ENCODE data around the gene H2AZ2.
A peak's percentile ranks its signal among the peaks of the same experiment; 100 is the strongest.
"Not testable (repeated sequence)": the region's sequence is repeated elsewhere in the genome, so short reads cannot be mapped to it uniquely, and the experiment has no call there.

H2AZ2 gene

GRCh38 chr7:44870780-44871179 is 22.9 kb upstream of the H2AZ2 start:
- not testable (repeated sequence) for DNase-seq (ENCODE audit: low read depth in 2 of 2)

- not testable (repeated sequence) for DNase-seq (ENCODE audit: low read depth in 2 of 2)
Observed at GRCh38 chr7:44870336-44870735, 22.4 kb upstream of the H2AZ2 start.

- no peak for DNase-seq (ENCODE audit: low read depth in 2 of 2)
Observed at GRCh38 chr7:44867073-44867995, 19.4 kb upstream of the H2AZ2 start.

GRCh38 chr7:44861949-44862348 is 14.1 kb upstream of the H2AZ2 start:
- not testable (repeated sequence) for DNase-seq (ENCODE audit: low read depth in 2 of 2)

GRCh38 chr7:44858161-44858560 is 10.3 kb upstream of the H2AZ2 start:
- no peak for DNase-seq (ENCODE audit: low read depth in 2 of 2)

- DNase-seq (ENCODE audit: low read depth in 2 of 2), result no peak
Observed at GRCh38 chr7:44854644-44855364, 6.9 kb upstream of the H2AZ2 start.

- no peak for DNase-seq (ENCODE audit: low read depth in 2 of 2)
Observed at GRCh38 chr7:44853391-44853790, 5.5 kb upstream of the H2AZ2 start.

- DNase-seq (ENCODE audit: low read depth in 2 of 2), result no peak
Observed at GRCh38 chr7:44852590-44852989, 4.7 kb upstream of the H2AZ2 start.

GRCh38 chr7:44849885-44850544 is 2.1 kb upstream of the H2AZ2 start:
- DNase-seq (ENCODE audit: low read depth in 2 of 2), result no peak

- no peak for DNase-seq (ENCODE audit: low read depth in 2 of 2)
Observed at GRCh38 chr7:44849259-44849884, 1.5 kb upstream of the H2AZ2 start.

- peak; percentile 77 for DNase-seq (ENCODE audit: low read depth in 2 of 2)
Observed at GRCh38 chr7:44847509-44847919, 373 bp downstream of the H2AZ2 start.

- no peak for DNase-seq (ENCODE audit: low read depth in 2 of 2)
Observed at GRCh38 chr7:44846816-44847508, 925 bp downstream of the H2AZ2 start.

- not testable (repeated sequence) for DNase-seq (ENCODE audit: low read depth in 2 of 2)
Observed at GRCh38 chr7:44846390-44846789, 1.5 kb downstream of the H2AZ2 start.

- DNase-seq (ENCODE audit: low read depth in 2 of 2), result no peak
Observed at GRCh38 chr7:44845451-44845850, 2.4 kb downstream of the H2AZ2 start.

GRCh38 chr7:44843440-44843839 is 4.4 kb downstream of the H2AZ2 start:
- DNase-seq (ENCODE audit: low read depth in 2 of 2), result not testable (repeated sequence)

- DNase-seq (ENCODE audit: low read depth in 2 of 2), result not testable (repeated sequence)
Observed at GRCh38 chr7:44842675-44843074, 5.2 kb downstream of the H2AZ2 start.

GRCh38 chr7:44838751-44839150 is 9.1 kb downstream of the H2AZ2 start:
- DNase-seq (ENCODE audit: low read depth in 2 of 2), result no peak

GRCh38 chr7:44827567-44827966 is 20.3 kb downstream of the H2AZ2 start:
- DNase-seq (ENCODE audit: low read depth in 2 of 2), result no peak

- DNase-seq (ENCODE audit: low read depth in 2 of 2), result no peak
Observed at GRCh38 chr7:44824894-44825526, 22.9 kb downstream of the H2AZ2 start.

- no peak for DNase-seq (ENCODE audit: low read depth in 2 of 2)
Observed at GRCh38 chr7:44823255-44823781, 24.6 kb downstream of the H2AZ2 start.
